ENCODE results near the gene METRN. TPM values are rescaled to one million over a fixed set of nuclear protein-coding genes. Genes with fewer than 3 reads are reported as not detected.
A peak's percentile ranks its signal among the peaks of the same experiment; 100 is the strongest.

Gene METRN
- polyA plus RNA-seq, 2 of the 4 experiments (the other 2 are of a cell fraction), result 41.0 to 82.2 TPM

GRCh38 chr16:732332-732731 lies 17.4 kb downstream of the METRN start:
- ChIA-PET POLR2A (interaction anchor here (1.4 to 3.1 kb wide), 2 partner anchors 9 to 12 kb away, joined by 4 to 15 read pairs; partner anchors contain the start of genes ANTKMT and CIAO3), CTCF (interaction anchor here (0.8 to 28.0 kb wide), 7 partner anchors 8 to 53 kb away, joined by 3 to 656 read pairs (median 8); partner anchors contain the start of genes ANTKMT, CCDC78, CIAO3 and FBXL16)
- DNase-seq (ENCODE audit: low read depth in 1 of 2, low spot score in 1 of 2) (no peak), FAIRE-seq (no peak), ATAC-seq (no peak)
- Histone ChIP-seq H3K4me1 (peaks cover 6% of the 10 kb centered on the region; the same call in 1 of the 3 replicates), H3K27ac (no peak overlapping the region), H3K4me2 (no peak overlapping the region), H3K4me3 (no peak overlapping the region), H3K9me3 (no peaks in the 10 kb centered on the region)
- no peak for TF ChIP-seq REST (IDR thresholded peaks at IDR 0.05)
- TF ChIP-seq RCOR1 (IDR thresholded peaks at IDR 0.05; ENCODE audit: low read depth, low read length), result no peak
- TF ChIP-seq JUN (IDR thresholded peaks at IDR 0.05), result no peak
- TF ChIP-seq FOSL2 (IDR thresholded peaks at IDR 0.05), result no peak
- TF ChIP-seq FOSL2 (CRISPR knock-in tag; IDR thresholded peaks at IDR 0.05), result no peak
- no peak for TF ChIP-seq ZFP36 (IDR thresholded peaks at IDR 0.05; ENCODE audit: borderline replicate concordance, partially characterized antibody)
- TF ChIP-seq KDM1A (IDR thresholded peaks at IDR 0.05; ENCODE audit: low read depth), result no peak
- no peak for TF ChIP-seq NPAS2 (CRISPR knock-in tag; IDR thresholded peaks at IDR 0.05; ENCODE audit: borderline replicate concordance)
- no peak for TF ChIP-seq RNF2 (IDR thresholded peaks at IDR 0.05; ENCODE audit: borderline replicate concordance, low read depth)
- TF ChIP-seq SMC3 (IDR thresholded peaks at IDR 0.05), result no peak
- TF ChIP-seq JUNB (IDR thresholded peaks at IDR 0.05), result no peak
- no peak for TF ChIP-seq SREBF2 (IDR thresholded peaks at IDR 0.05)
- no peak for TF ChIP-seq FOSB (CRISPR knock-in tag; IDR thresholded peaks at IDR 0.05)
- TF ChIP-seq FOXS1 (CRISPR knock-in tag; IDR thresholded peaks at IDR 0.05), result no peak
- TF ChIP-seq GATA3 (IDR thresholded peaks at IDR 0.05; ENCODE audit: borderline replicate concordance), result no peak
- no peak for TF ChIP-seq RARB (CRISPR knock-in tag; IDR thresholded peaks at IDR 0.05)
- TF ChIP-seq HDAC2 (IDR thresholded peaks at IDR 0.05), result no peak
- no peak for TF ChIP-seq POLR2A (IDR thresholded peaks at IDR 0.05; ENCODE audit: low read length)
- 92% methylated on average over 12 of the region's 12 CpGs for WGBS (ENCODE audit: missing lambda C conversion rate)

- TF ChIP-seq BCL3 (IDR thresholded peaks at IDR 0.05) (no peak), FOSL2 (IDR thresholded peaks at IDR 0.05) (no peak), FOSL2 (CRISPR knock-in tag; IDR thresholded peaks at IDR 0.05) (0 out of 2 replicates have a peak, but pooled peaks have one; percentile 23)
- no peaks in the 10 kb centered on the region for H3K9me3 ChIP-seq
- POLR2A ChIA-PET, result interaction anchor here (1.4 kb wide), 1 partner anchor 8 kb away, joined by 4 read pairs; the partner anchor contains the start of gene CIAO3
- FAIRE-seq (no peak), DNase-seq (ENCODE audit: low read depth in 1 of 2, low spot score in 1 of 2) (peak in 1 of 2 experiments; percentile 53), ATAC-seq (no peak)
- WGBS (ENCODE audit: missing lambda C conversion rate), result 85% methylated on average over 12 of the region's 13 CpGs
- CTCF ChIA-PET, result interaction anchor here (0.8 to 28.0 kb wide), 8 partner anchors 8 to 54 kb away, joined by 3 to 656 read pairs (median 6); partner anchors contain the start of genes ANTKMT, CCDC78, CIAO3 and FBXL16
- H3K4me3 ChIP-seq, result no peak overlapping the region
- no peak overlapping the region for H3K27ac ChIP-seq
- peaks cover 6% of the 10 kb centered on the region; the same call in 1 of the 3 replicates for H3K4me1 ChIP-seq
- H3K4me2 ChIP-seq, result no peak overlapping the region
These were observed 18.0 kb downstream of the METRN start for GRCh38 chr16:732936-733335.
